ENCODE measurements around the gene PKMYT1.

The PKMYT1 gene

DNA sequence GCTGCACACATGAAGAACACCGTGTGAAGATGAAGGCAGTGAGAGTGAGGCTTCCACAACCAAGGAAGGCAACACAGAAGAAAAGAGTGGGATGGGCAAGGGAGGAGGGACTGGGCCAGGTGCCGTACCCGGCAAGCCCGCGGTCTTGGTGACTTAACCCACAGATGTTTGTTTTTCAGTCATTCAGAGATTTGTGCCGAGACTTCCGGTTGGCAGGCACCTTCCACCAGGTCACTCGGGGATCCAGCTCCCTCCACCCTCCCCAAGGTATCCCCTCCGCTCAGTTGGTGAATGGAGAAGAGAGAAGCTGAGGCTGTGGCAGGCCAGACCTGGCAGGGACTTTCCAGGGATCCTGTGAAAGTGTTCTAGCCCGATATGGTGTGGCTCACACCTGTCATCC lies 21.0 kb downstream of the PKMYT1 start:
- no peak for DNase-seq (ENCODE audit: low read depth)
- no peak overlapping the region for H3K4me3 ChIP-seq (ENCODE audit: low read depth, low read length)
- TF ChIP-seq, protein P1, sequence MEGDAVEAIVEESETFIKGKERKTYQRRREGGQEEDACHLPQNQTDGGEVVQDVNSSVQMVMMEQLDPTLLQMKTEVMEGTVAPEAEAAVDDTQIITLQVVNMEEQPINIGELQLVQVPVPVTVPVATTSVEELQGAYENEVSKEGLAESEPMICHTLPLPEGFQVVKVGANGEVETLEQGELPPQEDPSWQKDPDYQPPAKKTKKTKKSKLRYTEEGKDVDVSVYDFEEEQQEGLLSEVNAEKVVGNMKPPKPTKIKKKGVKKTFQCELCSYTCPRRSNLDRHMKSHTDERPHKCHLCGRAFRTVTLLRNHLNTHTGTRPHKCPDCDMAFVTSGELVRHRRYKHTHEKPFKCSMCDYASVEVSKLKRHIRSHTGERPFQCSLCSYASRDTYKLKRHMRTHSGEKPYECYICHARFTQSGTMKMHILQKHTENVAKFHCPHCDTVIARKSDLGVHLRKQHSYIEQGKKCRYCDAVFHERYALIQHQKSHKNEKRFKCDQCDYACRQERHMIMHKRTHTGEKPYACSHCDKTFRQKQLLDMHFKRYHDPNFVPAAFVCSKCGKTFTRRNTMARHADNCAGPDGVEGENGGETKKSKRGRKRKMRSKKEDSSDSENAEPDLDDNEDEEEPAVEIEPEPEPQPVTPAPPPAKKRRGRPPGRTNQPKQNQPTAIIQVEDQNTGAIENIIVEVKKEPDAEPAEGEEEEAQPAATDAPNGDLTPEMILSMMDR (IDR thresholded peaks at IDR 0.05; ENCODE audit: low read depth, low read length, missing control alignments): no peak

DNA sequence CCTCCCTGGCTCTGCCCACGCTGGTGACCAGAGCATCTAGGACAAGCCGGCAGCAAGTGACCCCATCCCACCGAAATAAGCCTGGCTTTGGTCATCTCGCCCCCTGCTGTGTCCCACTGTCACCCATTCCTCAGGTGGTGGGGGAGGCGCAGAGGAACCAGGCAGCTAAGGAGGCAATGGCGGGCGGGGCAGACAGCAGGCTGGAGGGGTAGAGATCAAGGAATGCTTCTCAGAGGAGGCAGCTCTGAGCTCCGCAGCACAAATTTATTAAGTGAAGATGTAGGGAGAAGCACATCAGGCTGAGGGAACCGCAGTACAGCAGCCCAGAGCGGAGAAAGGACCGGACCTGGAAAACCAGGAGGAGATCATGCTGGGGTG lies 23.7 kb downstream of the PKMYT1 start:
- H3K4me3 ChIP-seq (ENCODE audit: low read depth, low read length): no peak overlapping the region
- DNase-seq (ENCODE audit: low read depth): no peak
- TF ChIP-seq, protein P1 (IDR thresholded peaks at IDR 0.05; ENCODE audit: low read depth, low read length, missing control alignments): no peak

DNA sequence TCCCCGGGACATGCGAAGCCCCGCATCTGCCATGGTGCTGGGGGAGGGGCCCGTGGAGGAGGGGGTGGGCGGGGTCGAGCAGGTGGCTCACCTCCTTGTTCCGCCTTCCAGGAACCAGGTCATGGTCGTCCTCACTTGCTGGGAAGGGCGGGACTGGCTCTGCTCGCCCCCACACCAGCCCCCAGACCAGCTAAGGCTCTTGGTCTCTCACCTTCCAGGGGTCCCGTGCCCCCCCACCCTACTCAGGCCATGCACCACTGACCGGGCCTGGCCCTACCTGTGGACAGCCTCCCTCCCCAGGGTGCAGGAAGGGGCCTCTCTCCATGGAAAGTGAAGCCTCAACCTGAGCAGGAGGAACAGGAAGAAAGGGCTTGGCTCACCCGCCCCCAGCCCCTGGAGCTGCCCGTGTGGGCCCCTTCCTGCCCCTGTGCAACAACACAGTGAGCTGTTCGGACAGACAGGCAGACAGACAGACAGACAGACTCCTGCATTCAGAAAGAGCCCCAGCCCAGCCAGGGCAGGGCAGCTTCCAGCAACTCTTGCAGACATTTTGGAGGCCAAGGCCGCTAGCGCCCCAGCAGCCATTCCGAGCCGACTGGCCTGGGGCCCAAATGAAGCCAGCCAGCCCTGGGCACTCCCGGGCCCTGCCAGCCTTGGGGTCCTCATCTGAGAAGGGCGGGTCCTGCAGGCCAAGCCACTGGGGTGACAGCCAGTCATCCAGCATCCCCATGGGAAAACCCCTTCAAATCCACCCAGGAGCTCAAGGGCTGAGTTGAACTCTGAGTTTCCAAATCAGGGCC lies 24.3 kb downstream of the PKMYT1 start:
- TF ChIP-seq, protein P1 (IDR thresholded peaks at IDR 0.05; ENCODE audit: low read depth, low read length, missing control alignments): no peak
- no peak for DNase-seq (ENCODE audit: low read depth)
- no peak overlapping the region for H3K4me3 ChIP-seq (ENCODE audit: low read depth, low read length)

DNA sequence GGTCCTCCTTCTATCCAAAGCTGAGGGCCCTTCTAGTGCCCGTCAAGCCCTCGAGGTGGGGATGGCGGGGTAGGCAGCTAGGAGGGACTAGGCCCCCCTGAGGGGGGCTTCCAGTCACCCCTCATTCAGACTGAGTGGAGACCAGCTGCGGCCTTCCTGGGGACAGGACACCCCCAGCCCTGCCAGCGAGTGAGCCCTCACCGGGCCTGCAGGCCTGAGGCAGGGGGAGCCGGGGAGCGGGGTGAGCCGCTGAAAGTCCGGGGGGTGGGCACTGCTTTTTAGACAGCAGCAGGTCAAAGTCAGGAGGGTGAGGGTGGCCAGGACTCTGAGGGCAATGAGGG lies 24.8 kb downstream of the PKMYT1 start:
- TF ChIP-seq, protein P1 (IDR thresholded peaks at IDR 0.05; ENCODE audit: low read depth, low read length, missing control alignments): no peak
- no peak overlapping the region for H3K4me3 ChIP-seq (ENCODE audit: low read depth, low read length)
- DNase-seq (ENCODE audit: low read depth): no peak

DNA sequence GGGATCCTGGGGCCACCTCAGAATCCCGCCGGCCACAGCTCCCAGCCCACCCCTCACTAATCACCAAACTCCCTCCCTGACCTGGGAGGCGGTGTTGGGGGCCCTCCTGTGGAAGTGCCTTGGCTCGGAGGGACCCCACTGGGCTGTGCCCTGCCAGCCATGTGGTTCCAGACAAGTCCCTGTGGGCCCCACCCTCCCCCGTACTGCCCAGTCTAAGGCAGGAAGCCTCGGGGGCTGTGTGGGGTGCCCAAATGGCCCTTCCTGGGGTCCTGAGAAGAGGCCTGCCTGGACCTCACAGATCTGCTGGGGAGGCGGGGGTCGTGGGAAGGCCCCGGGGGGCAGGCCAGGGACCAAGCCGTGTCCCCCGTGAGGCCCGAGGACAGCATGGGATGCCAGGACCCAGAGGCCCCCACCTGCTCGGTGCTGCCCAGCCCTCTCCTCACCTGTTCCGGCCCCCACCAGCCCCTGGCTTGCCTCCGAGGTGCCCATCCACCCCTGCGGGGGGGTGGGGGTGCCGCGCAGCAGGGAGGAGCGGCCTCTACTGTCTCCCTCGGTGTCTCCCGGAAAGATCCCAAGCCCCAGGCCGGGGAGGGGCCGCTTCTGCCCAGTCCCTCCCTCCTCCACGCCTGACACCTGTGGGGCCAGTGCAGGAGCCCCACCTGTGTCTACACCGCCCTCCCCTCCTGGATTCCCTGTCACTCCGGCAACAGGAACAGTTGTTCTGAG lies 25.4 kb downstream of the PKMYT1 start:
- TF ChIP-seq, protein P1 (IDR thresholded peaks at IDR 0.05; ENCODE audit: low read depth, low read length, missing control alignments): no peak
- H3K4me3 ChIP-seq (ENCODE audit: low read depth, low read length): no peak overlapping the region
- no peak for DNase-seq (ENCODE audit: low read depth)

DNA sequence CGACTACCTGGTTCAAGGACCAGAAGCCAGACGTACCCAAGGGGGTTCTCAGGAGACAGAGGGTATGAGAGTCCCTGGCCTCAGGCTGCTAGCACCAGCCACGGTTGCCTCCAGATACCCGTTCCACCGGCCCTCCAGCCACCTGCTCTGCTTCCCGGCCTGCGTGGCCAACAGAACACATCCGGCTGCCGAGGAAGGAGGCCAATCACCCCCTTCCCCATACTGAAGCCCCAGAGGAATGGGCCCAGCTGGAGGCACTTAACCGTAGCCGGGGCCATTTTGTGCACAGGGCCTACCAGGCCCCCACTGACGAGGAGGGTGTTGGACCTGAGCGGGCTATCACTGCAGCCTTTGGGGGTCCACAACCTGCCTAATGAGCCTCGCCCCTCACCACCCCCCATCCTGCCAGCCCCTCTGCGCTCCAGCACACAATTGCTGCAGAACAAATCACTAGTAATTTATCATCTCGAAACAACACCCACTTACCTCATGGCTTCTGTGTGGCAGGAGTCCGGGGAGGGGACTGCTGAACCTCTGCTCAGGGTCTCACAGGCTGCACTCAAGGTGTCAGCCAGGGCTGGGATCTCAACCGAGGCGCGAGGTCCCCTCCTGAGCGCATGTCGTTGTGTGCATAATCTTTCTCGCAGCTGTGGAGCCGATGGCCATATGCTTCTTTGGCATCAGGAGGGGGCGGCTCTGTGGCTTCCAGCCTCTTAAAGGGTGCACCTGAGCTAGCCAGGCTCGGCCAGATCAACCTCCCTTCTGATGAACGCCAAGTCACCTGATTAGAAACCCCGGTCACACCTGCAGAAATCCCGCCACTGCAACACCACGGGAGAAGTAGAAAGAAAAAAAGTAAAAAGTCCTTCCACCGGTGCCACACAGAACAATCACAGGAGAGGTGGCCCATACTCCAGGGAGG lies 26.3 kb downstream of the PKMYT1 start:
- TF ChIP-seq, protein P1 (IDR thresholded peaks at IDR 0.05; ENCODE audit: low read depth, low read length, missing control alignments): no peak
- DNase-seq (ENCODE audit: low read depth): no peak
- H3K4me3 ChIP-seq (ENCODE audit: low read depth, low read length): no peak overlapping the region

All from GM12864 (cell line).